PC-3 (cell line): ENCODE measurements around the gene PLA2G2E. TPM values are rescaled to one million over a fixed set of nuclear protein-coding genes. Genes with fewer than 3 reads are reported as not detected.
A peak's percentile ranks its signal among the peaks of the same experiment; 100 is the strongest.
"Not testable (repeated sequence)": the region's sequence is repeated elsewhere in the genome, so short reads cannot be mapped to it uniquely, and the experiment has no call there.

Source experiments
- ATAC-seq: fragments of 200-7000 bp; cut with Tn5 transposase; 2 replicates; pipeline ENCODE4 v1.9.1; 2020; ENCODE audit warnings: mild to moderate bottlenecking, moderate library complexity
- BruUV-seq: library from RNA; stranded (reverse); fragments of 400-500 nt; replicated peaks from 2 replicates; lab custom pipeline; 2021; lab: Mats Ljungman, UMichigan
- CTCF ChIA-PET: fragments of 300-600 bp; sonication (Branson Sonifier 250); formaldehyde crosslinking; loops from one replicate; lab custom pipeline; 2022; ENCODE audit warnings: antibody characterized with exemption; lab: Charles Lee
- POLR2A ChIA-PET: fragments of 300-600 bp; sonication (Branson Sonifier 250); formaldehyde crosslinking; loops from one replicate; lab custom pipeline; 2022; ENCODE audit warnings: antibody characterized with exemption; ENCODE audit not compliant: unreplicated experiment; lab: Charles Lee
- DNase-seq: peaks from one replicate; pipeline ENCODE4 v3.0.0-alpha.2; 2015
- H2AFZ ChIP-seq: fragments of 300-600 bp; sonication (generic); 2 replicates; pipeline ENCODE4 v1.6.0; 2016; ENCODE audit warnings: antibody characterized with exemption, low read length
- H3F3A ChIP-seq: fragments of 300-600 bp; sonication (generic); one replicate; pipeline ENCODE4 v1.6.0; 2017; ENCODE audit warnings: antibody characterized with exemption, low read length, control low read depth, mild to moderate bottlenecking; ENCODE audit not compliant: unreplicated experiment
- H3K27ac ChIP-seq: fragments of 300-600 bp; sonication (generic); 2 replicates; pipeline ENCODE4 v1.5.1; 2016; ENCODE audit warnings: mild to moderate bottlenecking, low read length
- H3K27me3 ChIP-seq: fragments of 300-600 bp; sonication (generic); 2 replicates; pipeline ENCODE4 v1.6.1; 2016; ENCODE audit warnings: low read length, mixed read lengths
- H3K36me3 ChIP-seq: fragments of 300-600 bp; sonication (generic); 2 replicates; pipeline ENCODE4 v1.6.1; 2016; ENCODE audit warnings: low read depth, mixed run types, low read length, mixed read lengths
- H3K4me1 ChIP-seq: fragments of 300-600 bp; sonication (generic); 2 replicates; pipeline ENCODE4 v1.5.1; 2016; ENCODE audit warnings: low read length; ENCODE audit not compliant: insufficient read depth
- H3K4me2 ChIP-seq: fragments of 300-600 bp; sonication (generic); 2 replicates; pipeline ENCODE4 v1.6.0; 2016; ENCODE audit warnings: low read length
- H3K4me3 ChIP-seq: fragments of 300-600 bp; sonication (generic); 2 replicates; pipeline ENCODE4 v1.5.1; 2016; ENCODE audit warnings: mild to moderate bottlenecking, low read length, mixed read lengths
- H3K79me2 ChIP-seq: fragments of 300-600 bp; sonication (generic); 2 replicates; pipeline ENCODE4 v1.6.1; 2017; ENCODE audit warnings: low read length, mixed read lengths
- H3K9ac ChIP-seq: fragments of 300-600 bp; sonication (generic); 2 replicates; pipeline ENCODE4 v1.6.0; 2016; ENCODE audit warnings: mild to moderate bottlenecking, low read length
- H3K9me2 ChIP-seq: fragments of 300-600 bp; sonication (generic); replicated peaks from 2 replicates; pipeline ENCODE4 v1.6.1; 2016; ENCODE audit warnings: mixed run types, low read length, mixed read lengths
- H3K9me3 ChIP-seq: fragments of 300-600 bp; sonication (generic); 2 replicates; pipeline ENCODE4 v1.6.1; 2016; ENCODE audit warnings: low read length, mixed read lengths
- H4K20me1 ChIP-seq: fragments of 300-600 bp; sonication (generic); 2 replicates; pipeline ENCODE4 v1.6.1; 2016; ENCODE audit warnings: low read length, mixed read lengths
- EZH2 ChIP-seq: fragments of 300-600 bp; sonication (generic); IDR thresholded peaks from one replicate; pipeline ENCODE4 v1.6.1; 2017; ENCODE audit warnings: antibody characterized with exemption, mild to moderate bottlenecking, low read length; ENCODE audit not compliant: unreplicated experiment
- EZH2phosphoT487 ChIP-seq: fragments of 300-600 bp; sonication (generic); IDR thresholded peaks from 2 replicates; pipeline ENCODE4 v1.6.1; 2018; ENCODE audit warnings: mild to moderate bottlenecking, antibody characterized with exemption, low read length, borderline replicate concordance
- intact Hi-C: fragments of 100-400 bp; cut with micrococcal nuclease; formaldehyde crosslinking; loops from 2 replicates; pipeline ENCODE4 v1.9.0; 2023
- total RNA-seq: library from RNA; depleted of rRNA; stranded (reverse); fragments of >200 nt; gene quantifications from 2 replicates; pipeline ENCODE4 v1.2.3, GENCODE V29; 2014
- TF ChIP-seq, protein P1 (sequence below): fragments of 300-600 bp; sonication (generic); conservative IDR thresholded peaks from 2 replicates; pipeline ENCODE4 v1.5.1; 2017; ENCODE audit warnings: antibody characterized with exemption, low read depth, mild to moderate bottlenecking, low read length

PLA2G2E gene
- total RNA-seq, 1 experiment from 2014 or later = not detected

DNA sequence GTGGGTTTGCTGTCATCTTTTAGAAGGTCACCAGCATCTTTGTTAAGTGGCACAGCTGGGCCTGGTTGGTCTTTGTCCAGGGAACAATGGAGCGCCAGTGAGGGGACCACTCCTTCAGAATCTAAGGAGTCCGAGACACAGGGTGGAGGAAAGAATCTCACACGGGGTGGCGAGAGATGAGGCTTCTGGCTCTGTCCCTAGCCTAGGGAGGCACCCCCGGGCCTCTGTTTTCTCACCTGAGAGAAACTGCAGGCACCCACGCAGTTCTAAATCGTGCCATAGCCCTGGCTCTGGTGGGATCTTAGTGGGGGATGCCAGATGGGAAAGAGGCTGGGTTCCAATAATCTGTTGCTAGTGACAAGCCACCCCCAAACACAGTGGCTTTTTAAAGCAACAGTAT is 10.9 kb upstream of the PLA2G2E start:
- no peaks in the 10 kb centered on the region for H3K9me2 ChIP-seq
- ChIA-PET CTCF (no interaction called here), POLR2A (no interaction called here)
- TF ChIP-seq EZH2 (no peak), EZH2phosphoT487 (no peak)
- TF ChIP-seq, protein P1, sequence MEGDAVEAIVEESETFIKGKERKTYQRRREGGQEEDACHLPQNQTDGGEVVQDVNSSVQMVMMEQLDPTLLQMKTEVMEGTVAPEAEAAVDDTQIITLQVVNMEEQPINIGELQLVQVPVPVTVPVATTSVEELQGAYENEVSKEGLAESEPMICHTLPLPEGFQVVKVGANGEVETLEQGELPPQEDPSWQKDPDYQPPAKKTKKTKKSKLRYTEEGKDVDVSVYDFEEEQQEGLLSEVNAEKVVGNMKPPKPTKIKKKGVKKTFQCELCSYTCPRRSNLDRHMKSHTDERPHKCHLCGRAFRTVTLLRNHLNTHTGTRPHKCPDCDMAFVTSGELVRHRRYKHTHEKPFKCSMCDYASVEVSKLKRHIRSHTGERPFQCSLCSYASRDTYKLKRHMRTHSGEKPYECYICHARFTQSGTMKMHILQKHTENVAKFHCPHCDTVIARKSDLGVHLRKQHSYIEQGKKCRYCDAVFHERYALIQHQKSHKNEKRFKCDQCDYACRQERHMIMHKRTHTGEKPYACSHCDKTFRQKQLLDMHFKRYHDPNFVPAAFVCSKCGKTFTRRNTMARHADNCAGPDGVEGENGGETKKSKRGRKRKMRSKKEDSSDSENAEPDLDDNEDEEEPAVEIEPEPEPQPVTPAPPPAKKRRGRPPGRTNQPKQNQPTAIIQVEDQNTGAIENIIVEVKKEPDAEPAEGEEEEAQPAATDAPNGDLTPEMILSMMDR = no peak
- no peak overlapping the region for H3K4me3 ChIP-seq
- no peaks in the 10 kb centered on the region for H3K79me2 ChIP-seq
- no peaks in the 10 kb centered on the region for H3F3A ChIP-seq
- H3K9ac ChIP-seq = no peak overlapping the region
- H2AFZ ChIP-seq = no peak overlapping the region
- no peak overlapping the region for H3K27ac ChIP-seq
- DNase-seq = no peak
- intact Hi-C loops = no loop called here
- no peaks in the 10 kb centered on the region for H3K4me1 ChIP-seq
- H3K27me3 ChIP-seq = no peaks in the 10 kb centered on the region
- no peaks in the 10 kb centered on the region for H3K36me3 ChIP-seq
- no peak for ATAC-seq
- no TSS peak for BruUV-seq
- 0 out of 2 replicates have a peak, but pooled peaks cover 6% of the 10 kb centered on the region for H3K9me3 ChIP-seq
- H3K4me2 ChIP-seq = no peak overlapping the region
- no peaks in the 10 kb centered on the region for H4K20me1 ChIP-seq

DNA sequence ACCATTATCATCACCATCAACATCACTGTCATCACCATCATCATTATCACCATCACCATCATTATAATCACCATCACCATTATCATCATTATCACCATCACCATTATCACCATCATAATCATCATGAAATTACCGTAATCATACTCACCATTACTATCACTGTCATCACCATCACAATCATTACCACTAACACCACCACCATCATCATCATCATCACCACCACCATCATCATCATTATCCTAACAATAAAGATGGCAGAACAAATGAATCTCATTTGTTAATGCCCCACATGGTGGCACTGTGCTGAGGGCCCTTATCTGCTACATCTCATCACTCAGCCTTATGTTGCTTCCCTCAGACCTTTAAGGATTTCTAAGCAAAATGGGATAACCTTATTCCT is 9.4 kb upstream of the PLA2G2E start:
- Histone ChIP-seq H3K9me3 (0 out of 2 replicates have a peak, but pooled peaks cover 6% of the 10 kb centered on the region), H3K9me2 (no peaks in the 10 kb centered on the region), H3K79me2 (no peaks in the 10 kb centered on the region), H3K4me3 (no peak overlapping the region), H3K4me1 (no peaks in the 10 kb centered on the region), H3K36me3 (no peaks in the 10 kb centered on the region), H3F3A (no peaks in the 10 kb centered on the region), H3K27ac (no peak overlapping the region), H3K9ac (no peak overlapping the region), H3K27me3 (no peaks in the 10 kb centered on the region), H4K20me1 (no peaks in the 10 kb centered on the region), H2AFZ (no peak overlapping the region), H3K4me2 (no peak overlapping the region)
- POLR2A ChIA-PET = no interaction called here
- intact Hi-C loops = no loop called here
- no peak for TF ChIP-seq EZH2
- no peak for TF ChIP-seq EZH2phosphoT487
- TF ChIP-seq, protein P1 = no peak
- DNase-seq = no peak
- no peak for ATAC-seq
- BruUV-seq = no TSS peak
- CTCF ChIA-PET = no interaction called here

DNA sequence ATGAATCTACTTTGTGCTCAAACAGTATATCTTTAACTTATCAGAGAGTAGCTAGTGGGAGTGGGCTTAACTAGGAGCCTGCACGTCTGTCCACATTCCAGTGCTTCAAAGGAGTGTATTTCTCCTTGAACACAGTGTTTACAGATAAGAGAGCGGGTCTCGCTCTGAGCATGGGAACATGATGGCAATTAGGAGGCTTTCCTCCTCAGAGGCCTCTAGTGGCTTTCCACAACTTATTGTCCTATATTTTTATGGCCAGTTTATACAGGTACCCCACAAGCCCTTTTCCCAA is 3.7 kb upstream of the PLA2G2E start:
- Histone ChIP-seq H3K4me2 (peak overlapping the region; percentile 58), H3K27ac (peak overlapping the region; percentile 95), H3K4me3 (peak overlapping the region; percentile 31; the same call in 1 of the 2 replicates), H3K9ac (peak overlapping the region; percentile 38; the same call in 1 of the 2 replicates), H3K4me1 (peaks cover 29% of the 10 kb centered on the region)
- H3K9me3 ChIP-seq, H3K9me2 ChIP-seq, H4K20me1 ChIP-seq, ATAC-seq, H3K36me3 ChIP-seq, H3K27me3 ChIP-seq, H2AFZ ChIP-seq, intact Hi-C loops, BruUV-seq, POLR2A ChIA-PET, H3K79me2 ChIP-seq, DNase-seq, H3F3A ChIP-seq: not testable (repeated sequence)
- CTCF ChIA-PET = interaction anchor here (0.7 kb wide), 1 partner anchor 8 kb away, joined by 3 read pairs; no protein-coding TSS in a partner anchor
